Measurements from ENCODE around the gene PXDN.
A peak's percentile ranks its signal among the peaks of the same experiment; 100 is the strongest.

Gene PXDN

GRCh38 chr2:1754046-1754445 is 9.7 kb upstream of the PXDN start:
- DNase-seq (ENCODE audit: low read depth in 2 of 2) = no peak

GRCh38 chr2:1752751-1753150 is 8.4 kb upstream of the PXDN start:
- DNase-seq (ENCODE audit: low read depth in 2 of 2) = no peak

GRCh38 chr2:1751767-1752725 is 7.7 kb upstream of the PXDN start:
- DNase-seq (ENCODE audit: low read depth in 2 of 2) = no peak

DNA sequence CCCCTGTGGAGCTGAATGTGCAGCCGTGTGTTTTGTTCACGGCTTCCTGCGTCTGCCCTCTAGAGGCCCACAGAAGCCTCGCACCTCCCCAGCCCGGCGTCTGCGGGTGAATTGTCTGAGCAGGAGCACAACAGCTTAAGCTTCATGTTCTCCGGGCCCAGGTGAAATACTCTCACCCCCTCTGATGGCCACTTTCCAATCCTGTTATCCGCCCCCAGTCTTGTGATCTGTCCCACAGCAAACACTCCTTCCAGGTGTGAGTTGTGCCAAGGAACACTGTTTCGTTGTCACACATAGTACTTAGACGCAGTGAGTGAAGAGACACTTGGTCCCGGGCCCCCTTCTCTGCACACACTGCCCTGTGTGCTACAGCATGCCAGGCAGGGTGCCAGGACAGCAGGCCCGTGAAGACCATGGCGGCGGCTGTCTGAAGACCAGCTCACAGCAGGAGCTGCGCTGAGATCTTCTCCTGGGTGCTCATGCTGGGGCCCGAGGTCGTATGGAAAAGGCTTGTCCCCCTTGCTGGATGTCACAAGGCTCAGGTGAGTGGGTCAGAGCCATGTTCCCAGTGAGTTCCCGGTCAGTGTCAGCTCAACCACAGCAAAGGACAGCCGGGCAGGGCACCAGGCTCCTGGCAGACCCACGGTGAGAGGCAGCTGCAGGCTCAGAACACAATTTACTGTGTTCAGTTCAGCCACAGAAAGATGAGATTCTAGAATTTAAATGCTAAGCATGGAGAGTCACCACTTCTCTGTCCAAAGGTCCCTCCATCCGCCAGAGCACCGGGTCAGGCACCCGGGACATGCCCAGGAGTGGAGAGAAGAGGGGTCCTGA is 6.8 kb upstream of the PXDN start:
- peak; percentile 13 to 26 for DNase-seq (ENCODE audit: low read depth in 2 of 2)

GRCh38 chr2:1750270-1750932 is 6.1 kb upstream of the PXDN start:
- DNase-seq (ENCODE audit: low read depth in 2 of 2) = no peak

DNA sequence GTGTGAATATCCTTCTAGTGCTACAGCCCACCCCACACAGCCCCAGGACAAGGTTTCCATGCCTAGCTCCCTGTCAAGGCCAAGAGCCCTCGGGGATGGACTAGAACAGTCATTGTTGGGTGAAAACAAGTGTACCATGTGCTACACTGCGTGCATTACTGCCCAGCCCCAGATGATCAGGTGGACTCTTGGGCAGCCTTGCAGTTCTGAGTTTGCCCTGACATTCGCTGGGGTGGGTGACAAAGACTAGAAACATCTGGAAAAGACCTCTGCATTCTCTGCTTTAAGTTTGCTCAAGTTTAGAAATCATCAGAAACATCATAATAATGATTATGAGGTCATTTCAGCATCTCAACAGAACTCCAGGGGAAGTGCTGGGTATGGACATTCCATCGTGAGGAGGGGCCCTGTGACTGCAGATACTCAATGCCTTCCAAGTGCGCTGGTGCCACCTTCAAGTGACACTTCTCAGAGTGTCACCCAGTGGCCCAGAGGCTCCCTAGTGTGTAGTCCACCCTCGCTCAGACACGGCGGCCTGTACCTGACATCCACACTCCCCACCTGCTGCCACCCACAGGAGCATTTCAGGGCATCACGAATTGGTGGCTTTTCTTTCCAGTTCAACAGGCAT is 5.3 kb upstream of the PXDN start:
- DNase-seq (ENCODE audit: low read depth in 2 of 2) = no peak

DNA sequence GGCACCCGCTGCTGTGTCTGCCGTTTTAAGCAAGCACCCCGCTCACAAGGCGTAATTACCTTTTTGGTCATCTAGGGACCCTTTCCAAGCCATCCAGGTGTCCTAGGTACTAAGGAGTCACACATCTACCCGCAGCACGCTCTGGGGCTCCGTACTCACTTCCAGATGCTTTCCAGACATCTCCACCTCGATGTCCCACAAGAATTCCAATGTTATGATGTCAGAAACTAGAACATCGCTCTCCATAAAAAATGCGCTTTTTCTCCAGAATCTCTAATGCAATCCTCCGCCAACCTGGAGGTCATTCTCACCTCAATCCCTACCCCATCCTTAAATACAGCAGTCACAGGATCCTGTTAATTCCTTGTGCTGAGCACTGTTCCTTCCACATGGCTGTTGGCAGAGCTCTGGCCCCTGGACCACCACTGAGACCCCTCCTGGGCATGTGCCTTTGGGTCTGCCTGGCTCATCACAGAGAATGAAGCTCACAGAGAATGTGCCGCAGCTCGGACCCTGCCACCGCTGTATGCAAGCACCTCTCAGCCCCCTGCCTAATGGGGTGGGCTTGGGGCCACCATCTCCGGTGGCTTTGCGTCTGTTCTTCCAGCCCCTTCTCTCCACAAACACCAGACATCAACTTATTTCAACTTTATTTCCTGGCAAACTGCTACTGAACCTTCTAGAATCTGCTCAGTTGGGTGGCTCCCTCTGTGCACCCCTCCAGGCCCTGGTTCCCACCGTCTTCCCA is 4.6 kb upstream of the PXDN start:
- DNase-seq (ENCODE audit: low read depth in 2 of 2) = no peak

- DNase-seq (ENCODE audit: low read depth in 2 of 2) = no peak
Observed at GRCh38 chr2:1748176-1748740, 3.9 kb upstream of the PXDN start.

- DNase-seq (ENCODE audit: low read depth in 2 of 2) = no peak
Observed at GRCh38 chr2:1747065-1747941, 3.0 kb upstream of the PXDN start.

GRCh38 chr2:1746174-1747064 is 2.1 kb upstream of the PXDN start:
- no peak for DNase-seq (ENCODE audit: low read depth in 2 of 2)

DNA sequence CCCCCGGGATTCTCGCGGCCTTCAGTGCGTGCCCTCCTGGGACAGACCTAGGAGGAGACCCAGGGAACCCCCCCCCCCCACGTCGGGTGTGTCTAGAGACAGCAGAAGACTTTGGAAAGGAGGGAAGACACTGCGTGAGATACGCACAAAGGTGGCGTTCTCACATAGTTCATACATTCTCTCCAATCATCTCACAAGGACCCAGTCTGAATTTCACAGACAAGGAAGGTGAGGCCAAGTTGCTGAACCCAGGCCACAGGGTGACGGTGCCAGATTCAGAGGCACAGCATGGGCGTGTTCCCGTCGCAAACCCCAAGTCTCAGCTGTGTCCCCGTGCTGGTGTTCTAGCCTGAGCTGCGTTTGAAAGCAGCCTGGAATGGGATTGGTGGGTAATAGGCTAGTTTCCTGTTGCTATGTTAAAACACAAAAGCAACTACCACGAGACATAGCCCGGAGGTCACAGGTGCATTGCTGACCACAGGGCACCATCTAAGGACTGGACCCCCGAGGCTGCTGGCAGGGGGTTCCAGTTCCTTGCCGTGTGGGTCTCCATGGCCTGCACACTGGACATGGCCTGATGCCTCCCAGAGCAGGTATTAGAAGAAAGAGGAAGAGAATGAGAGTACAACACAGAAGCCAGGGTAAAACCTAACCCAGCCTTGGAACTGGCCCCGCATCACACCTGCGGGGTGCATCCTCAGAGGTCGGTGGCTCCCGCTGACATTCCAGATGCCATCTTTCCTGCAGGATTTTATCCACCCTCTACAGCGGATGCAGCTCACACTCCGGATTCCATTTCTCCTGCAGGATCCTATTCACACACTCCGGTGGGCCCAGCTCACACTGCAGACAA is 1.1 kb upstream of the PXDN start:
- DNase-seq (ENCODE audit: low read depth in 2 of 2) = no peak

GRCh38 chr2:1744151-1744445 is 217 bp downstream of the PXDN start:
- DNase-seq (ENCODE audit: low read depth in 2 of 2) = no peak

DNA sequence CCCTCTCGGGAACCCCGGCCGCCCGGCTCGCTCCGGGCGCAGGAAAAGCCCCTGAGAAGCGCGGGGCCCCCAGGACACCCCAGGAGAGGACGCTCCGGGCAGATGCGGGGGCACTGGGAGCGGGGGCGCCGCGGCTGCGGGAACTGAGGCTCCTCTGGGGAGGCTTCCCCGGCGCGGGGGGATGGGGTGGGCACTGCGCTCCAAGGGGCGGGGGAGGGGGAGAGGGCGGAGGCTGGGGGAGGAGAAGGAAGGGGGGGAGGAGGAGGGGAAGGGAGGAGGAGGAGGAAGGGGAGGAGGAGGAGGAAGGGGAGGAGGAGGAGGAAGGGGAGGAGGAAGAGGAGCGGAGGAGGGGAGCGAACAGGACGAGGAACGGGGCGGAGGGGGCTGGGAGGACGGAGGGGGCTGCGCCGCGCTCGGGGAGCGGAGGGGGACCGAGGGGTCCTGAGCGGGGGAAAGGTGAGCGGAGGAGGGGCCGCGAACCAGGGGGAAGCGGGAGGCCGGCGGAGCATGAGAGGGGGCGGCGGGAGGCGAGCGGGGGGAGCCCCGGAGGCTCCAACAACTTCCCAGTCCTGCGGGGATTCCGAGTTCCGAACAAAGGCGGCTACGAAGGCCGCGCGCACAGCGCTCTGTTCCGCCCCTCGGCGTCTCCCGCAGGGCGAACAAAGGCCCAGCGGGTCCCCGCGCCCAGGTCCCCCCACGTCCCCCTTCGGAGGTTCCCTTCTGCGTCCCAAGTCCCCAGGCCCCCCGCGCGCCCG is 742 bp downstream of the PXDN start:
- DNase-seq (ENCODE audit: low read depth in 2 of 2) = no peak

GRCh38 chr2:1742681-1743395 is 1.5 kb downstream of the PXDN start:
- DNase-seq (ENCODE audit: low read depth in 2 of 2) = peak in 1 of 2 donors; percentile 12

DNA sequence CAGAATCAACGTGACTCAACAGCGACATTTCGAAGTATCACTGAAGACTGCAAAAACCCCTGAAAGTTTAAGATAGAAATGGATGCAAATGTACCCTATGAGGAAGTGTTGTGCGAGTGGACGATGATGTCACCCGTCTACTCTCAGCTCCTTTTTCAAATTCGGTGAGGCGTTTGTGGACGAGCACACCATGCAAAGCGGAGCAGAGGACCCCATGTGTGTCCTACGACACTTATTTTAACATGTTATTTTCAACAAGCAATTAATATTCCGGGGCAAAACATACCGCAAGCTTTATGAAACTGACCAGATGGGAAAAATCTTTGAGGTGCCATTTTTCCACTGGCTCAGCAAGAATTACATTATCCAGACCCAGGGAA is 2.0 kb downstream of the PXDN start:
- DNase-seq (ENCODE audit: low read depth in 2 of 2) = no peak

- no peak for DNase-seq (ENCODE audit: low read depth in 2 of 2)
Observed at GRCh38 chr2:1741851-1742250, 2.5 kb downstream of the PXDN start.
